Measurements from ENCODE around the gene ANKRD23.
A peak's percentile ranks its signal among the peaks of the same experiment; 100 is the strongest.

Gene ANKRD23

GRCh38 chr2:96870626-96871255, 26.9 kb upstream of the ANKRD23 start:
- peaks cover 10% of the 10 kb centered on the region for H3K4me1 ChIP-seq
- peaks cover 18% of the 10 kb centered on the region for H3K36me3 ChIP-seq (replicated peaks)
- H3K27me3 ChIP-seq (ENCODE audit: low read depth) = no peaks in the 10 kb centered on the region
- H3K4me3 ChIP-seq = peak overlapping the region; percentile 94
- in situ Hi-C loops (cut with MboI; ENCODE audit: low sequenced_read_pairs) = loop anchor here (25.0 kb wide), 1 partner anchor 242 kb away; the partner anchor contains the start of gene ANKRD36
- H3K9me3 ChIP-seq = no peaks in the 10 kb centered on the region
- peak; percentile 54 to 63 for DNase-seq (ENCODE audit: low spot score in 2 of 2)

GRCh38 chr2:96869822-96870625, 26.2 kb upstream of the ANKRD23 start, which contains the start of gene SEMA4C:
Gene SEMA4C (minus strand): TSS chr2:96870080. CDS start chr2:96867886, 2,194 bp downstream.
- in situ Hi-C loops (cut with MboI; ENCODE audit: low sequenced_read_pairs) = loop anchor here (25.0 kb wide), 1 partner anchor 242 kb away; the partner anchor contains the start of gene ANKRD36
- DNase-seq (ENCODE audit: low spot score in 2 of 2) = peak in 1 of 2 experiments; percentile 61
- H3K9me3 ChIP-seq = no peaks in the 10 kb centered on the region
- peaks cover 10% of the 10 kb centered on the region for H3K4me1 ChIP-seq
- H3K27me3 ChIP-seq (ENCODE audit: low read depth) = no peaks in the 10 kb centered on the region
- peak within 1 kb of the TSS; percentile 94 for H3K4me3 ChIP-seq
- H3K36me3 ChIP-seq (replicated peaks) = peaks cover 25% of the 10 kb centered on the region

- Histone ChIP-seq H3K36me3 (replicated peaks) (peaks cover 31% of the 10 kb centered on the region), H3K4me3 (peak overlapping the region; percentile 94), H3K27me3 (ENCODE audit: low read depth) (no peaks in the 10 kb centered on the region), H3K4me1 (peaks cover 10% of the 10 kb centered on the region), H3K9me3 (no peaks in the 10 kb centered on the region)
- in situ Hi-C loops (cut with MboI; ENCODE audit: low sequenced_read_pairs) = loop anchor here (25.0 kb wide), 1 partner anchor 243 kb away; the partner anchor contains the start of gene ANKRD36
- peak; percentile 52 to 83 for DNase-seq (ENCODE audit: low spot score in 2 of 2)
Observed at GRCh38 chr2:96869281-96869821, 25.5 kb upstream of the ANKRD23 start.

- DNase-seq (ENCODE audit: low spot score in 2 of 2) = peak; percentile 90 to 94
- peak overlapping the region; percentile 94 for H3K4me3 ChIP-seq
- no peaks in the 10 kb centered on the region for H3K27me3 ChIP-seq (ENCODE audit: low read depth)
- no peaks in the 10 kb centered on the region for H3K9me3 ChIP-seq
- peaks cover 10% of the 10 kb centered on the region for H3K4me1 ChIP-seq
- in situ Hi-C loops (cut with MboI; ENCODE audit: low sequenced_read_pairs) = loop anchor here (25.0 kb wide), 1 partner anchor 244 kb away; the partner anchor contains the start of gene ANKRD36
- H3K36me3 ChIP-seq (replicated peaks) = peaks cover 38% of the 10 kb centered on the region
Observed at GRCh38 chr2:96868555-96869280, 24.9 kb upstream of the ANKRD23 start.

GRCh38 chr2:96867756-96868554, 24.1 kb upstream of the ANKRD23 start:
- no peak for DNase-seq (ENCODE audit: low spot score in 2 of 2)
- no peaks in the 10 kb centered on the region for H3K9me3 ChIP-seq
- peaks cover 45% of the 10 kb centered on the region for H3K36me3 ChIP-seq (replicated peaks)
- in situ Hi-C loops (cut with MboI; ENCODE audit: low sequenced_read_pairs) = loop anchor here (25.0 kb wide), 1 partner anchor 244 kb away; the partner anchor contains the start of gene ANKRD36
- H3K27me3 ChIP-seq (ENCODE audit: low read depth) = no peaks in the 10 kb centered on the region
- H3K4me3 ChIP-seq = peak overlapping the region; percentile 94
- peaks cover 10% of the 10 kb centered on the region for H3K4me1 ChIP-seq

GRCh38 chr2:96866986-96867755, 23.4 kb upstream of the ANKRD23 start:
- H3K4me3 ChIP-seq = peak overlapping the region; percentile 94
- H3K9me3 ChIP-seq = no peaks in the 10 kb centered on the region
- DNase-seq (ENCODE audit: low spot score in 2 of 2) = no peak
- in situ Hi-C loops (cut with MboI; ENCODE audit: low sequenced_read_pairs) = loop anchor here (25.0 kb wide), 1 partner anchor 245 kb away; the partner anchor contains the start of gene ANKRD36
- peaks cover 49% of the 10 kb centered on the region for H3K36me3 ChIP-seq (replicated peaks)
- no peaks in the 10 kb centered on the region for H3K27me3 ChIP-seq (ENCODE audit: low read depth)
- peaks cover 10% of the 10 kb centered on the region for H3K4me1 ChIP-seq

- Histone ChIP-seq H3K4me3 (no peak overlapping the region), H3K36me3 (replicated peaks) (peaks cover 54% of the 10 kb centered on the region), H3K4me1 (peaks cover 10% of the 10 kb centered on the region), H3K27me3 (ENCODE audit: low read depth) (no peaks in the 10 kb centered on the region), H3K9me3 (no peaks in the 10 kb centered on the region)
- in situ Hi-C loops (cut with MboI; ENCODE audit: low sequenced_read_pairs) = loop anchor here (25.0 kb wide), 1 partner anchor 246 kb away; the partner anchor contains the start of gene ANKRD36
- DNase-seq (ENCODE audit: low spot score in 2 of 2) = no peak
Observed at GRCh38 chr2:96866586-96866985, 22.8 kb upstream of the ANKRD23 start.

- peaks cover 59% of the 10 kb centered on the region for H3K36me3 ChIP-seq (replicated peaks)
Observed at GRCh38 chr2:96866149-96866548, 22.3 kb upstream of the ANKRD23 start.

GRCh38 chr2:96865654-96866053, 21.8 kb upstream of the ANKRD23 start:
- no peak overlapping the region for H3K4me3 ChIP-seq
- H3K27me3 ChIP-seq (ENCODE audit: low read depth) = no peaks in the 10 kb centered on the region
- no peaks in the 10 kb centered on the region for H3K9me3 ChIP-seq
- H3K4me1 ChIP-seq = peaks cover 4% of the 10 kb centered on the region
- no peak for DNase-seq (ENCODE audit: low spot score in 2 of 2)
- in situ Hi-C loops (cut with MboI; ENCODE audit: low sequenced_read_pairs) = loop anchor here (25.0 kb wide), 1 partner anchor 247 kb away; the partner anchor contains the start of gene ANKRD36
- H3K36me3 ChIP-seq (replicated peaks) = peaks cover 64% of the 10 kb centered on the region

More at GRCh38 chr2:96866149-96866548, 22.3 kb upstream of the ANKRD23 start:
- in situ Hi-C loops (cut with MboI; ENCODE audit: low sequenced_read_pairs) = loop anchor here (25.0 kb wide), 1 partner anchor 246 kb away; the partner anchor contains the start of gene ANKRD36
- no peak overlapping the region for H3K4me3 ChIP-seq
- DNase-seq (ENCODE audit: low spot score in 2 of 2) = no peak
- H3K27me3 ChIP-seq (ENCODE audit: low read depth) = no peaks in the 10 kb centered on the region
- no peaks in the 10 kb centered on the region for H3K9me3 ChIP-seq
- H3K4me1 ChIP-seq = peaks cover 9% of the 10 kb centered on the region

GRCh38 chr2:96864343-96865091, 20.7 kb upstream of the ANKRD23 start:
- Histone ChIP-seq H3K4me3 (no peak overlapping the region), H3K36me3 (replicated peaks) (peaks cover 70% of the 10 kb centered on the region), H3K27me3 (ENCODE audit: low read depth) (no peaks in the 10 kb centered on the region), H3K9me3 (no peaks in the 10 kb centered on the region), H3K4me1 (no peaks in the 10 kb centered on the region)
- DNase-seq (ENCODE audit: low spot score in 2 of 2) = no peak
- in situ Hi-C loops (cut with MboI; ENCODE audit: low sequenced_read_pairs) = loop anchor here (25.0 kb wide), 1 partner anchor 248 kb away; the partner anchor contains the start of gene ANKRD36

Measured in HAP-1 (cell line).